Hematopoietic multipotent progenitor cell treated with erythropoietin and hydrocortisone succinate and interleukin-3 and kit ligand, for 8 days (in vitro differentiated cells): ENCODE results near the gene KRTAP2-4.

ENCODE experiments used
- DNase-seq: peaks from one replicate; pipeline ENCODE4 v3.0.0-alpha.2; 2015

KRTAP2-4 gene

GRCh38 chr17:41029633-41030245 lies 35.9 kb downstream of the KRTAP2-4 start, which contains the start of gene KRTAP1-4:
Gene KRTAP1-4 (minus strand): TSS chr17:41030195. CDS start chr17:41030078, 117 bp downstream.
- DNase-seq: no peak

- DNase-seq: no peak
These were observed 38.8 kb downstream of the KRTAP2-4 start, which contains the start of gene KRTAP1-5 for GRCh38 chr17:41026715-41027471. Gene KRTAP1-5 (minus strand): TSS chr17:41027208. CDS start chr17:41027155, 53 bp downstream.

GRCh38 chr17:41024697-41025096 lies 41.0 kb downstream of the KRTAP2-4 start:
- DNase-seq: no peak

- DNase-seq: no peak
These were observed 45.3 kb downstream of the KRTAP2-4 start for GRCh38 chr17:41020336-41020735.

GRCh38 chr17:41019415-41019814 lies 46.3 kb downstream of the KRTAP2-4 start:
- no peak for DNase-seq

- no peak for DNase-seq
These were observed 47.1 kb downstream of the KRTAP2-4 start for GRCh38 chr17:41018541-41018940.

GRCh38 chr17:41016578-41017215 lies 49.0 kb downstream of the KRTAP2-4 start:
- no peak for DNase-seq

- DNase-seq: no peak
These were observed 50.2 kb downstream of the KRTAP2-4 start for GRCh38 chr17:41015454-41015853.
